ENCODE results near the gene CKAP4.

Gene CKAP4

DNA sequence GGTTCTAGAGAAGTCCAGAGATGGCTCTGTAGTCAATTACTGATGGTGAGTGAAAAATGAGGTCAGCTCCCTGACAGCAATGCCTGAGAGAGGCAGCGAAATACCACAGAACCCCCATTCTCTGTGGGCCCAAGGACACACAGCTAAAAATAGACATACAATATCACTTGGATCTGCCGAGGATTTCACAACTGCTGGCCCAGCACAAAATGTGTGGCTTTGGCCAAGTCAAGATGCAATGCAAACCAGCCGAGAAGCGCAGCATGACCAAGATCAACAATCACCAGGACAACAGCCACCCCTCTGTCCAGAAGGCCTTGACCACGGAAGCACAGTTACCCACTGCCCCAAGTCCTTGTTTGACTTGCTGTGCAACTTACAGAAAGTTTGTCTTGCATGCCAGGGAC, 52.2 kb downstream of the CKAP4 start:
- CTCF ChIA-PET: no interaction called here

DNA sequence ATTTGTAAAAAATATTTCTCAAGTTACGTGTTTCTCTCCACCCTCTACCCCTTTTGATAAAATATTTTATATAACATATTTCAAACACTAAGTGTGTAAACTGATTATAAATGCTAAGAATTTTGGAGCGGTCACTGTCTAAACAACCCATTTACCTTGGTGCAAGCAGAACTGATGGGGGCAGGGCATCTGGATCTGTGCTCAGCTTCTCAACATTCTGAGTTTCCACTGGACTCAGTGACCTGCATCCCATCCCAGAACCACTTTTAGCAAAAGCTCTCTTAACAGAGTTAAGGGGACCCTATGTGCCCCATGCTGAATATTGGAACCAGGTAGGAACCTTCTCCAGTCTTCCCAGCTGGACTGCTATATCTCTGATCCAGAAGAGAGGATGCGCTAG, 53.5 kb downstream of the CKAP4 start:
- POLR2A ChIA-PET: no interaction called here
- no peak for DNase-seq (ENCODE audit: extremely low spot score)
- TF ChIP-seq FOXM1 (IDR thresholded peaks at IDR 0.05; ENCODE audit: borderline replicate concordance): no peak
- no peak for TF ChIP-seq HDGF (IDR thresholded peaks at IDR 0.05; ENCODE audit: borderline replicate concordance)
- TF ChIP-seq ELF4 (IDR thresholded peaks at IDR 0.05): no peak
- TF ChIP-seq FOXK2 (IDR thresholded peaks at IDR 0.05): no peak
- no peak for TF ChIP-seq ARNT (IDR thresholded peaks at IDR 0.05)
- no peak for TF ChIP-seq L3MBTL2 (conservative IDR thresholded peaks at IDR 0.05)
- no peak for TF ChIP-seq TARDBP (IDR thresholded peaks at IDR 0.05)
- TF ChIP-seq SP1 (IDR thresholded peaks at IDR 0.05): no peak
- TF ChIP-seq BHLHE40 (IDR thresholded peaks at IDR 0.05; ENCODE audit: borderline replicate concordance): no peak
- TF ChIP-seq CTBP1 (IDR thresholded peaks at IDR 0.05; ENCODE audit: borderline replicate concordance): no peak
- TF ChIP-seq FOXA1 (IDR thresholded peaks at IDR 0.05): no peak
- no peak for TF ChIP-seq ZNF384 (IDR thresholded peaks at IDR 0.05)
- TF ChIP-seq PKNOX1 (IDR thresholded peaks at IDR 0.05): no peak
- TF ChIP-seq SUZ12 (IDR thresholded peaks at IDR 0.05): no peak
- no peak for TF ChIP-seq LEF1 (IDR thresholded peaks at IDR 0.05; ENCODE audit: borderline replicate concordance)
- no peak for TF ChIP-seq NFRKB (IDR thresholded peaks at IDR 0.05)
- CTCF ChIA-PET: no interaction called here

More for the DNA sequence above, 52.2 kb downstream of the CKAP4 start:
- POLR2A ChIA-PET: no interaction called here
- no peak for DNase-seq (ENCODE audit: extremely low spot score)
- TF ChIP-seq L3MBTL2 (conservative IDR thresholded peaks at IDR 0.05) (no peak), LEF1 (IDR thresholded peaks at IDR 0.05; ENCODE audit: borderline replicate concordance) (no peak), CTBP1 (IDR thresholded peaks at IDR 0.05; ENCODE audit: borderline replicate concordance) (no peak), PKNOX1 (IDR thresholded peaks at IDR 0.05) (no peak), SUZ12 (IDR thresholded peaks at IDR 0.05) (no peak), HDGF (IDR thresholded peaks at IDR 0.05; ENCODE audit: borderline replicate concordance) (no peak), TARDBP (IDR thresholded peaks at IDR 0.05) (no peak), BHLHE40 (IDR thresholded peaks at IDR 0.05; ENCODE audit: borderline replicate concordance) (no peak), FOXA1 (IDR thresholded peaks at IDR 0.05) (no peak), ARNT (IDR thresholded peaks at IDR 0.05) (no peak), ZNF384 (IDR thresholded peaks at IDR 0.05) (no peak), ELF4 (IDR thresholded peaks at IDR 0.05) (no peak), NFRKB (IDR thresholded peaks at IDR 0.05) (no peak), SP1 (IDR thresholded peaks at IDR 0.05) (no peak), FOXM1 (IDR thresholded peaks at IDR 0.05; ENCODE audit: borderline replicate concordance) (no peak), FOXK2 (IDR thresholded peaks at IDR 0.05) (no peak)

GRCh38 chr12:106193394-106194215, 54.2 kb downstream of the CKAP4 start:
- TF ChIP-seq L3MBTL2 (conservative IDR thresholded peaks at IDR 0.05): no peak
- no peak for TF ChIP-seq ZNF384 (IDR thresholded peaks at IDR 0.05)
- no peak for TF ChIP-seq PKNOX1 (IDR thresholded peaks at IDR 0.05)
- no peak for TF ChIP-seq CTBP1 (IDR thresholded peaks at IDR 0.05; ENCODE audit: borderline replicate concordance)
- TF ChIP-seq TARDBP (IDR thresholded peaks at IDR 0.05): no peak
- TF ChIP-seq ARNT (IDR thresholded peaks at IDR 0.05): no peak
- no peak for TF ChIP-seq FOXM1 (IDR thresholded peaks at IDR 0.05; ENCODE audit: borderline replicate concordance)
- no peak for TF ChIP-seq BHLHE40 (IDR thresholded peaks at IDR 0.05; ENCODE audit: borderline replicate concordance)
- TF ChIP-seq NFRKB (IDR thresholded peaks at IDR 0.05): no peak
- TF ChIP-seq HDGF (IDR thresholded peaks at IDR 0.05; ENCODE audit: borderline replicate concordance): no peak
- no peak for TF ChIP-seq FOXK2 (IDR thresholded peaks at IDR 0.05)
- no peak for TF ChIP-seq LEF1 (IDR thresholded peaks at IDR 0.05; ENCODE audit: borderline replicate concordance)
- TF ChIP-seq FOXA1 (IDR thresholded peaks at IDR 0.05): no peak
- TF ChIP-seq SUZ12 (IDR thresholded peaks at IDR 0.05): no peak
- no peak for TF ChIP-seq ELF4 (IDR thresholded peaks at IDR 0.05)
- TF ChIP-seq SP1 (IDR thresholded peaks at IDR 0.05): no peak
- ChIA-PET CTCF (no interaction called here), POLR2A (no interaction called here)
- DNase-seq (ENCODE audit: extremely low spot score): no peak

GRCh38 chr12:106192659-106193393, 55.0 kb downstream of the CKAP4 start:
- TF ChIP-seq TARDBP (IDR thresholded peaks at IDR 0.05): no peak
- TF ChIP-seq CTBP1 (IDR thresholded peaks at IDR 0.05; ENCODE audit: borderline replicate concordance): no peak
- TF ChIP-seq BHLHE40 (IDR thresholded peaks at IDR 0.05; ENCODE audit: borderline replicate concordance): no peak
- TF ChIP-seq PKNOX1 (IDR thresholded peaks at IDR 0.05): peak; percentile 57; the same call in 1 of the 2 replicates
- ChIA-PET CTCF (no interaction called here), POLR2A (no interaction called here)
- no peak for DNase-seq (ENCODE audit: extremely low spot score)

DNA sequence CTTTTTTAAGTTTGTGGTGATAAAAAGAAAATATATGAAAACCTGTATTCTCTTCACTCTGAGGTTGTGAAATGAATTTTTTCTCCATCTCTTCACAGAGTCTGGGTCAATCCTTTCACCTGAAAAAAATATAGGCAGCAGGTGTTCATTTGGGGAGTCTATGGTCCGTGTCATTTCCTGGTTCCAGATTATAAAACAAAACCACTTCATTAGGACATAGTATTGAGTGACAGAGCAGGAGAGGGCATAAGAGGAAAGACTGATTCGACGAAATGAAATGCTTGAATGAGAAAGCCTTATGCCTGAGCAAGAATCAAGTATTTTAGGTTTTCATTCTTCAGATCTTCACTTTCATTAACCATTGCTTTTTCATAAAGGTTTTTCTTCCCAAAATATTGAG, 57.2 kb downstream of the CKAP4 start:
- POLR2A ChIA-PET: no interaction called here
- TF ChIP-seq NFRKB (IDR thresholded peaks at IDR 0.05) (no peak), FOXK2 (IDR thresholded peaks at IDR 0.05) (no peak), HDGF (IDR thresholded peaks at IDR 0.05; ENCODE audit: borderline replicate concordance) (no peak)
- no peak for DNase-seq (ENCODE audit: extremely low spot score)
- CTCF ChIA-PET: no interaction called here

Measured in HEK293T (cell line).